GM18507 (cell line): ENCODE measurements around the gene SPATA18.
"Not testable (repeated sequence)": the region's sequence is repeated elsewhere in the genome, so short reads cannot be mapped to it uniquely, and the experiment has no call there.

ENCODE experiments used
- DNase-seq: peaks from one replicate; pipeline ENCODE4 v3.0.0; 2011; ENCODE audit warnings: low read depth; ENCODE audit not compliant: insufficient read length; ENCODE audit errors: extremely low spot score
- FAIRE-seq: peaks from 2 replicates; lab custom pipeline; 2011; peaks lifted over from hg19 to GRCh38; lab: Jason Lieb, UNC

SPATA18 gene

GRCh38 chr4:52102587-52102986 is 51.5 kb downstream of the SPATA18 start:
- no peak for DNase-seq
- no peak for FAIRE-seq

- FAIRE-seq (no peak), DNase-seq (no peak)
Measured at GRCh38 chr4:52103319-52103718, 52.2 kb downstream of the SPATA18 start.

- FAIRE-seq (no peak), DNase-seq (no peak)
Measured at GRCh38 chr4:52105276-52105675, 54.2 kb downstream of the SPATA18 start.

- no peak for FAIRE-seq
Measured at GRCh38 chr4:52106191-52106590, 55.1 kb downstream of the SPATA18 start.

GRCh38 chr4:52106660-52107059 is 55.6 kb downstream of the SPATA18 start:
- no peak for DNase-seq
- FAIRE-seq: no peak

More at GRCh38 chr4:52106191-52106590, 55.1 kb downstream of the SPATA18 start:
- no peak for DNase-seq

GRCh38 chr4:52107336-52107735 is 56.2 kb downstream of the SPATA18 start:
- DNase-seq (no peak), FAIRE-seq (no peak)

DNA sequence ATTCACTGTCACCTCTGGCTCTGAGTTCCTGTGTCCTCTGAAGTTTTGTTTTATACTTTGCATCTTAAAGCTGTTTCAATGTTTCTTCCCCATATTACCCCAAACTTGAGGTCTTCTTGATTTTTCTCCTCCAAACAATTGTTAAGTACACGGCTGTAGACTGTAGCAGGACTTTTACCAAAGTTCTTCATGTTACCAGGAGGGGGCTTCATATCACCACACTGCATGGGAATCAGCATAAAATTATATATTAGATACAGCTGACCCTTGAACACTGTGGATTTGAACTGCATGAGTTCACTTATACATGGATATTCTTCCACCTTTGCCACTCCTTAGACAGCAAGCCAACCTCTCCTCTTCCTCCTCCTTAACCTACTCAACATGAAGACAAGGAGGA is 56.6 kb downstream of the SPATA18 start:
- FAIRE-seq: no peak
- no peak for DNase-seq

- DNase-seq (no peak), FAIRE-seq (no peak)
Measured at GRCh38 chr4:52110171-52110570, 59.1 kb downstream of the SPATA18 start.

DNA sequence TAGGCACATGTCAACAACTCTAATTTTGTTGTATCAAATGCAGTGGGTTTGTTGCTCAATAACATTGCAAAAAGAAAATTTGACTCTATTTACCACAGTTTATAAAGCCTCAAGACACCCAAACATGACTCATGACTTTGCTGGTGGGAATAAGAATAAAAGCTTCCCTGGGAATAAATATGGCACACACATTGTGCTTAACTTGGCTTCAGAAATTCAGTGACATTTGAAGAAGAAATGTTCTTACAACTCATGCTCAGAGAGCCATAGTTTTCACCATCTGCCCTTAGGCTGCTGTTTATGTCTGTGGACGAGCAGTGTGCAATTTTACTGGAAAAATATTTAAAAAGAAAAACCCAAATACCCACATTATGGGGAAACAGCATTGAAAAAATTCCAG is 60.9 kb downstream of the SPATA18 start:
- no peak for FAIRE-seq

DNA sequence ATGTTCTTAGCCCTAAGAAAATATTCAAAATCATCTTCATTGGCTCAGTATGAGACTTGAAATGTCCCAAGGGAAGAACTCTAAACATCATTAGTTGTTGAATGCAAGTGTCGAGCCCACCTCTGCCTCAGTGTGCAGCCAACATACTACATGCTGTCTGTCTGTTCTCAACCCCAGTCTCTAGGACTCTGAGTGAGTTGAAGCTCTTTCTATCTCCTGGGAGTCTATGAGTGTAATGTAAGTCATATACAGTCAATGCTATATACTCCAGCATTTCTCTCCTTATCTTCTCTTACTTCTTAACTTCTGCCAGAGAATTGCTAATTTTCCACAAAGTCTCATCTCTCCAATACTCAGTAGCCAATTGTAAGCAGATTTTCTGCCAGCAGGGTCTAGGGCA is 61.3 kb downstream of the SPATA18 start:
- FAIRE-seq (no peak), DNase-seq (no peak)

More for the DNA sequence above, 60.9 kb downstream of the SPATA18 start:
- no peak for DNase-seq

GRCh38 chr4:52116641-52117040 is 65.5 kb downstream of the SPATA18 start:
- FAIRE-seq (no peak), DNase-seq (no peak)

GRCh38 chr4:52126226-52126625 is 75.1 kb downstream of the SPATA18 start:
- no peak for DNase-seq
- no peak for FAIRE-seq

DNA sequence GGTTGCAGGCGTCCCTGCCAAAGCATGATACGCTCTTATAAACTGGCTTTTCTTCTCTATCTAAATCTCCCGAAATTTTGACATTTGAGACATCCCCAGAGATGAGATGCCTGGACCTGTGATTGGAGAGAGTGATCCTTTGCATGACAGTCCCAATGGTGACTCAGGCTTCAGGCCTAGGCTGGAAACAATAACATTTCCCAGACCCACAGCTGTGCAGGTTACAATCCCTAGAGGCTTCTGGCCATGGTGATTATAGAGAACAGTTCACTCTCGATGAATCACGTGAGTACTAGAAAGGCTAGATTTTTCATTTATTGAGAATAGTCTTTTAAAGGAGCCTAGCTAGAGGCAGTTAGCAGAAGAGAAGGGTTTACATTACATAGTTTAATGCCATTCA is 75.9 kb downstream of the SPATA18 start:
- DNase-seq (no peak), FAIRE-seq (no peak)

DNA sequence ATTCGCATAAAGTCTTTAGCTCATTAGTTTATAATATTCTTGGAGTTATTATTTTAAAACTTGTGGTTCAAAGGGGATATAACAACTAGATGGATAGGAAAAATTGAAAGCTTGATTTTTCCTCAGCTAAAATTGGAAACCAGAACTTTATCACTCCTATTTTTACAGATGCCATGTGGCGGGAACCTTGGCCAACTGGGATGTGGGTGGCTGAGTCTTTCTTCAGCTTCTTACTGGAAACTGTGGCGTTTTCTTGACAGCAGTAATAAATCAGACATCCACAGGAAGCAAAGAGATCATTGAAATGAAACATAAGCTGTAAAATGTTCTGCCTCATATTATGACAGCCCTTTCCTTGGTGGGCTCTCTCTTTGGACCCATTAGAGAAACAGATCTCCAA is 84.1 kb downstream of the SPATA18 start:
- DNase-seq (no peak), FAIRE-seq (no peak)

- FAIRE-seq, DNase-seq: not testable (repeated sequence)
Measured at GRCh38 chr4:52137152-52137551, 86.0 kb downstream of the SPATA18 start.

- FAIRE-seq: no peak
- no peak for DNase-seq
Measured at GRCh38 chr4:52142816-52143215, 91.7 kb downstream of the SPATA18 start.

- no peak for FAIRE-seq
- no peak for DNase-seq
Measured at GRCh38 chr4:52143815-52144214, 92.7 kb downstream of the SPATA18 start.

- FAIRE-seq (no peak), DNase-seq (no peak)
Measured at GRCh38 chr4:52144372-52144771, 93.3 kb downstream of the SPATA18 start.
